ENCODE data around the gene PRICKLE3.

The PRICKLE3 gene

DNA sequence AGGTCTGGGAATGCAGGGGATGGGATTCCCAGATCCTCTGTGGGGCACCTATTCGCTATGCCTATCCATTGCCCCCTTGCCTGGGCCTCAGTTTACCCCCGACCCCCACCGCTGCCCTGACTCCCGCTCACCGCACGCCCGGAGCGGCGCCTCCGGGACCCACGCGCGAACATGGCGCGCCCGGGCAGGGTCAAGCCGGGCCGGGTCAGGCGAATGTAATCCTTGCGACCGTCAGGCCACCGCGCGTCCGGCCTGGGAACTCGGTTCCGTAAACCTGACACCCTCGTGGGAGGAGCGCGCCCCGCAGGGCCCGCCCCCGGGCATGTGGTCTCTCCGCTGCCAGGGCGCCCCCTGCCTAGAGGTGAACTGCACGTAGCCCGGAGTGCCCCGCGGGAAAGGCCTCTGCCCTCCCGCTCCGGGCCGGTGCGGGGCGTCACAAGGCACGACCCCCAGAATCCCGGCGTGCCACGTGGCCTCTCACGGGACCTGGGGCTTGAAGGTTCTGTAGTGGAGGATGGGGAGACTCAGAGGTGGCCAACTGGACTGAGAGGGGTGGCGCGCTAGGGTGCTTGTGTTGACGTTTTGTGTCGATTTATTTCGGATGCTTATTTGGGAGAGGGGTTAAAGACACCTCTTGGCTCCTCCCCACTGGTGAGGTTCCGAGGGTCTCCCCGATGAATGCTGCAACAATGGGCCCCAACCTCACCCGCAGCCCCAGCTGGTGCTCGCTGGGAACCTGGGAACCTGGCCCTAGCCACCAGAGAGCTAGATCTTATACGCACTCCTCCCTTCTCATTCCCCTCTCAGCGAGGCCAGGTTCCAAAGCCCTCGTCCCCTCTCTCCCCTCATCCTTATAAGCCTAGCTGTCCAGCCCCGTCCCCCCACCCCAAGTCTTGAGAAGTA lies at the start of gene PRICKLE3:
PRICKLE3 (minus strand) TSS at position 249 of the 903 bp plus-strand sequence; CDS start at position 173, 76 bp downstream.
- peak within 1 kb of the TSS; percentile 27; the same call in 1 of the 2 replicates for H3K27ac ChIP-seq
- TF ChIP-seq, protein P1, sequence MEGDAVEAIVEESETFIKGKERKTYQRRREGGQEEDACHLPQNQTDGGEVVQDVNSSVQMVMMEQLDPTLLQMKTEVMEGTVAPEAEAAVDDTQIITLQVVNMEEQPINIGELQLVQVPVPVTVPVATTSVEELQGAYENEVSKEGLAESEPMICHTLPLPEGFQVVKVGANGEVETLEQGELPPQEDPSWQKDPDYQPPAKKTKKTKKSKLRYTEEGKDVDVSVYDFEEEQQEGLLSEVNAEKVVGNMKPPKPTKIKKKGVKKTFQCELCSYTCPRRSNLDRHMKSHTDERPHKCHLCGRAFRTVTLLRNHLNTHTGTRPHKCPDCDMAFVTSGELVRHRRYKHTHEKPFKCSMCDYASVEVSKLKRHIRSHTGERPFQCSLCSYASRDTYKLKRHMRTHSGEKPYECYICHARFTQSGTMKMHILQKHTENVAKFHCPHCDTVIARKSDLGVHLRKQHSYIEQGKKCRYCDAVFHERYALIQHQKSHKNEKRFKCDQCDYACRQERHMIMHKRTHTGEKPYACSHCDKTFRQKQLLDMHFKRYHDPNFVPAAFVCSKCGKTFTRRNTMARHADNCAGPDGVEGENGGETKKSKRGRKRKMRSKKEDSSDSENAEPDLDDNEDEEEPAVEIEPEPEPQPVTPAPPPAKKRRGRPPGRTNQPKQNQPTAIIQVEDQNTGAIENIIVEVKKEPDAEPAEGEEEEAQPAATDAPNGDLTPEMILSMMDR (conservative IDR thresholded peaks at IDR 0.05), result peak; percentile 36; the same call in 1 of the 2 replicates

- TF ChIP-seq, protein P1 (conservative IDR thresholded peaks at IDR 0.05), result no peak
Observed at GRCh38 chrX:49233887-49234555, 47.8 kb upstream of the PRICKLE3 start.

GRCh38 chrX:49233176-49233575 lies 47.0 kb upstream of the PRICKLE3 start, which contains the start of gene CACNA1F:
Gene CACNA1F, minus strand, starts transcription at chrX:49233340. Its CDS starts 31 bp downstream, at chrX:49233309.
- TF ChIP-seq, protein P1 (conservative IDR thresholded peaks at IDR 0.05), result no peak

More at GRCh38 chrX:49233887-49234555, 47.8 kb upstream of the PRICKLE3 start:
- H3K27ac ChIP-seq, result no peak overlapping the region

DNA sequence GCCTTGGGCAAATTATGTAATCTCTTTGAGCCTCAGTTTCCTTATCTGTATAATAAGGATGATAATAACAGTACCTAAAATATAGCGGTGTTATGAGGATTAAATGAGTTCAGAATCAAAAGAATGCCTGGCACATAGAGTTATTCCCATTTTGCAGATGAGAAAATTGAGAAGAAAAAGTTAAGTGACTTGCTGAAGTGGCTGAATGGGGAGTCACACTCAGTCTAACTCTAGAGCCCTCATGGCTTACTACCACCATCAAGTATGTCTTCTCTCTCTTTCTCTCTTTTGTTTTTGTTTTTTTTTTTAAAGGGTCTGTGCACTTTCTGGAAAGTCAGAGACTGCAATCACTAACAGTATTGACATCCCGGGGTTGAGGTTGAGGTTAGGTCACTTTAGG lies 46.4 kb upstream of the PRICKLE3 start:
- TF ChIP-seq, protein P1 (conservative IDR thresholded peaks at IDR 0.05), result no peak
- H3K27ac ChIP-seq, result no peak overlapping the region

More at GRCh38 chrX:49233176-49233575, 47.0 kb upstream of the PRICKLE3 start, which contains the start of gene CACNA1F:
- no peak within 1 kb of the TSS for H3K27ac ChIP-seq

- H3K27ac ChIP-seq, result no peak overlapping the region
- TF ChIP-seq, protein P1 (conservative IDR thresholded peaks at IDR 0.05), result no peak
Observed at GRCh38 chrX:49231333-49232000, 45.3 kb upstream of the PRICKLE3 start.

- TF ChIP-seq, protein P1 (conservative IDR thresholded peaks at IDR 0.05), result no peak
- H3K27ac ChIP-seq, result no peak overlapping the region
Observed at GRCh38 chrX:49230500-49231232, 44.5 kb upstream of the PRICKLE3 start.

All from VCaP (cell line).